Uterine smooth muscle cell (primary cell): ENCODE measurements around the gene RPE. TPM values are rescaled to one million over a fixed set of nuclear protein-coding genes. Genes with fewer than 3 reads are reported as not detected.

Source experiments
- total RNA-seq: library from RNA; depleted of rRNA; stranded (reverse); fragments of >200 nt; gene quantifications from 2 replicates; pipeline ENCODE4 v1.2.3, GENCODE V29; 2014

RPE gene
- 117 and 124 TPM in 2 replicates for total RNA-seq

GRCh38 chr2:210002158-210003157 is at the start of gene RPE:
Gene RPE (plus strand): TSS chr2:210002638. CDS start chr2:210002662, 24 bp downstream.

Other genes with a start within 250 kb of the RPE start
- gene UNC80, start 230.8 kb upstream of the RPE start, total RNA-seq = under 0.01 TPM in 1 of 2 replicates, not detected in the other
- 15.5 and 23.4 TPM in 2 replicates for gene KANSL1L, start 168.8 kb downstream of the RPE start, total RNA-seq
- gene ACADL, start 222.8 kb downstream of the RPE start, total RNA-seq = 0.11 and 0.50 TPM in 2 replicates